Islet precursor cell (in vitro differentiated cells): ENCODE measurements around the gene DCAF10.
A peak's percentile ranks its signal among the peaks of the same experiment; 100 is the strongest.

Experiments used
- DNase-seq: peaks from one replicate; pipeline ENCODE4 v3.0.0-alpha.2; 2018

Gene DCAF10

DNA sequence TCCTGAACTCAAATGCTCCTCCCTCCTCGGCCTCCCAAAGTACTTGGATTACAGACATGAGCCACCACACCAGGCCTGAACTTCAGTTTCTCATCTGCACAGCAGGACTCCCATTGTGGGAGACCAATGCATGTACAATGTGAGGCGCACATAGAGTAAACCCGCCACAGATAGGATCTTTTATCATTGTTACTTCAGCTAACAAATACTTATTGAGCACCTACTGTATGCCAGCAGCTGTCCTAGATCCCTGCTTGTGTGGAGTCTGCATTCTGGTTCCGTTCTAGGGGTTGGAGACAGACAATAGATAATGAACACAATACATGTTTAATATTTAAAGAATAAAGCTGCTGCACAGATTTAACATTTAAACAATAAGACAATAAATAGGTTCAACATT lies 109.7 kb downstream of the DCAF10 start:
- DNase-seq: no peak

DNA sequence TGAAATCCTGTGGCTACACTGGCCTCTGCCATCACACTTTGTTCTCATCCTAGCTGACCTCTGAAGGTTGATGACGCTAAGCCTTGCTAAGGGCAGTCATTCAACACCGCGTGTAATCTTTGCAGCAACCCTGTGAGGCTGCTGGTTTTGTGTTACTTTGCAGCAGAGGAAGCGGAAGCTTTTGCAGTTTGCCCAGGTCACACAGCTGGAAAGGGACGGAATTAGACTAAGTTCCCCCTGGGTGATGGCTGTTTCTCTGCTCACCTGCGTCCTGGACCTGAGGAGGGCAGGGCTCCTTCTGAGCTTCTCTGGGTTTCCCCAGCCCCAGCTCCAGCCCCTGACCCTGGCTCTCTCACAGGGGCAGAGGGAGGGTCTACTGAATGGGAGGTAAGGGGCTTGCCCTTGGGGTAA lies 110.7 kb downstream of the DCAF10 start:
- DNase-seq: no peak

DNA sequence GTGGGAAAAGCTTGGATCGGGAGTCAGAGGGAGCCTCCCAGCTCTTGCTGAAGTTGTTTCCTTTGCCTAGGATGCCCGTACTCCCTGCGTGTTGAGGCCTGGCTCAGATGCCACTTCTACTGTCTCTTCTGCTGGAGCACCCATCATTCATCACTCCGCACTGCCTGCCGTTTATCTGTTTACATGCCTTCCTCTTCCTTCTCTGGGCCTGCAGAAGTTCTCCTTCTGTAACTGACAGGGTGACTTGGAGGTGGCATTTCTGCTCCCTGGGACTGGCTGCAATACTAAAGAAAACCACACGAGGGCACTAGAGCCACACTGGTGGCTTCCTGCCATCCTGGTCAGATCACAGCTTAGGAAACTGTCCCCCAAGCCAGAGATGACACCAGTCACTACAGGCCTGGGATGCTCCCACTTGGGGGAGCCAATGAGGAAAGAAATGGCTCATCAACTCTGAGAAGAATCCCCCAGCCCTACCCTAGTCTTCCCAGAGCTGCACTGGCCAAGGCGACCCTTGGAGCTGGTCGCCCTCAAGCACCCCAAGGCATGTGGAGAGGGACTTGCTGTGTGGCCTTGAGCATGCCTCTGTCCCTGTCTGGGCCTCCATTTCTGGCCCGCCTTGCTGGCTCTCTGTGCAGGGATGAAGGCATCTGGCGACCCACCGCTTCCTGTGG lies 113.0 kb downstream of the DCAF10 start:
- DNase-seq: peak; percentile 95

DNA sequence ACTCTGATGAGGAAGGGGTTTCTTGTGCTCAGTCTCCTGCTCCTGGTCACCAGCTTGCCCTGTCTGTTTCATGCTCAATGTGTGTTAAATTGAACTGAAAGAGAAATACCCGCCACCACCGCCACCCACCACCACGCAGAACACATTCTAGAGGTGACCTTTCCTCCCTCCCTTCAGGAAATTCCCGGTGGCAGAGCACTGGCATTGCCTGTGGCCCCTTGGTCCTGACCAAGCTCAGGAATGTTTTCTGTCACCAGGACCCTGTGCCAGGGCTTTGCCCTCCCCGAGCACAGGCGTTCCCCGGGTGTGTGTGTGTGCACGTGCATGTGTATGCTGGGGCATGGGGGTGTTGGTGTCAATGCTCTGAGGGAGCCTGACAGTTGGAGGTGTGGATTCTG lies 113.6 kb downstream of the DCAF10 start:
- DNase-seq: peak; percentile 51

DNA sequence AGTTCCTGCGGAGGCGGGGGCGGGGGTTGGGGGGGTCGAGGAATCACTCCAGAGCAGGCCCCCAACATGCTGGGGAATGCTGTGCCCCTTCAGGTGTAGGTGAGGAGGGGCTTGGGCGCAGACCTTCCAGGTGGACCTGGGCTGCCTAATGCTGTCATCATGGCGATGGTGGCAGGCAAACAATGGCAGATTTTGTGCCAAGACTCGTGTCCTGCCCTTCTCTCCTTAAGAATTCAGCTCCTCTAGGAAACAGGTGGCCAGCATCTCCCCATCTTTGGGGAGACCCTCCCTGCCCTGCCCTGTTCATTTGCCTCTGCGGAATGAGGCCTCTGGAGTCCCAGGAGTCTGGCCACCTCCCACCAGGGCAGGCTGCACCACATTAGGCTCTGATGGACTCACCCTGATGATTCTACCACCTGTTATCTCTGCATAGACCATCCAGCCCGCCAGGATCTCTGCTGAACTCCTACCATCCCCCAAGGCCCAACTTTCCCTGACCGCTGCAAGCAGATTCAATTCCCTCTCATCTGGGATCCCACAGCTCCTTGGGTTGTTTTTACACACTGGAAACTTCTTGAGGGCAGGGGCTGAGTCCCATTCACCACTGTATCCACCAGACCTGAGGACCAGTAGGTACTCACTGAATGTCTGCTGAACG lies 114.2 kb downstream of the DCAF10 start:
- peak; percentile 50 for DNase-seq

DNA sequence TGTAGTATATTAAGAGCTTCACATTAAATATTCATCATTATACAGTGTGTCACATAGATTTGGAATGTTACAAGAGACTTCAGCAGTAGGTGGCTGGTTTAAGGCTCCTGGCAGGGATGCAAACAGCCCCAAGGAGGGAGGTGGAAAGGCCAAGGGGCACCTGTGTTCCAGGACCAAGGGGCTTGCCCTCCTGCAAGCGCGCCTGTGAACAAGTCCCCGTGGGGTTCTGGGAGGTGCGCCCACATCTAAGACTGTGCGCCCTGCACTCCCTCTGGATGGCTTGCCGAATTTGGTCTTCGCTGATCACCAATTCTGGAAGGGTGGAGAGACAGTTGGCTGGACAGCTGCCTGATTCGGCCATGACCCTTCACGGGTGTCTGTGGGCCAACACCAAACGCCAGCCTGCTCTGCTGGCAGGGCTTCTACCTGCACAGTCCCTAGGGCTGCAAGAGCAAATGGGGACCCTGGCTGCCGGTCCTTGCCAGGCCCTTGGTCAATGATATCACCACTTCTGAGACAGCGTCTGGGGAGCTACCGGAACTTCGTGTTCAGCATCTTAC lies 115.4 kb downstream of the DCAF10 start:
- DNase-seq: peak; percentile 47

DNA sequence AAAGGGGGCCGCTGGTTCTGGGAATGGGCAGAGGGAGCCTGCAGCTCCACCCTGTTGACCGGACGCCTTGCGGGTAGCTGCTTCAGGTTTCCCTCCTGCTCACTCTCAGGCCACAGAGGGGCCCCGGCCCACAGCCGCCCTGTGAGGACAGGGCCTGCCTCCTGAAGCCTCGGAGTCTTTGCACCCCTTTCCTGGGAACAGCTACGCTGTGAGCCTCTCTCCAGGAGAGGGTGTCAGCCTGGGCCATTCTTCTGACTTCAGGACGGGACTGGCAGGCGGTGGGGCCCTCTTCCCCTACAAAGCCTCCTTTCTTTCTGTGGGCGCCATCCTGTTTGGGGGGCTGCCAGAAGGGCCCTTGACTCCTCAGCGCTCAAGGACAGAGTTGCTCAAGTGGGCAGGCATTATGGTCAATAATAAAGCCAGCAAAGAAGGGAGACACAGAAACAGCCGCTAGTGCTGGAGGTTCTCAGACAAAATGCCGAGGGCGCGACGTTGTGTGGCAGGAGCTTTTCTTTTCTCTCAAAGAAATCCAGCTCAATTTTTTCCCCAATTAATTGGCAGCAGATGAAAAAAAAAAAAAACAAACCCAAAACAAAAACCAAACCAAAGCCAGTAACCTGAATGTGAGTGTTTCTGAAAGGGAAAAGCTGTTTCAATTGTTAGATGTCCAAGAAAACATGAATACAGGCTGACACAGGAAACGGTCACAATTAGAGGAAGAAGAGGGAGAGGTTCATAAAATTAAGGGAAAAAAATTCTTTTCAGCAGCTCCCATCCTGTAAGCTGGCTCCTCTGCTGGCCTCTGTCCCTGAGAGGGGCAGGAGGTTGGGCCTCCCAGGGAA lies 116.1 kb downstream of the DCAF10 start:
- DNase-seq: no peak
